HepG2 (cell line): ENCODE data around the gene CPNE5. TPM values are rescaled to one million over a fixed set of nuclear protein-coding genes. Genes with fewer than 3 reads are reported as not detected.

Experiments
- AGO2 ChIP-seq: fragments of 200-400 bp; formaldehyde crosslinking; optimal IDR thresholded peaks from 2 replicates; pipeline ENCODE3; 2017; ENCODE audit warnings: mild to moderate bottlenecking, low read depth, low read length, moderate library complexity
- ARHGAP35 ChIP-seq: sonication (generic); formaldehyde crosslinking; IDR thresholded peaks from 2 replicates; pipeline ENCODE4 v1.9.0; 2022; ENCODE audit warnings: mild to moderate bottlenecking, inconsistent platforms, moderate library complexity, missing genetic modification reagents, borderline replicate concordance
- ATF1 ChIP-seq: IDR thresholded peaks from 2 replicates; pipeline ENCODE4 v1.6.1; 2016; ENCODE audit warnings: mild to moderate bottlenecking, control low read depth
- CBX1 ChIP-seq: IDR thresholded peaks from one replicate; pipeline ENCODE4 v1.6.1; 2016; ENCODE audit warnings: antibody characterized with exemption, low read depth
- CBX2 ChIP-seq, 2 experiments: fragments of 200-600 bp in 1 of 2; sonication (generic); formaldehyde crosslinking in 1 of 2; IDR thresholded peaks; 2 replicates each; pipeline versions ENCODE4 v1.7.0 to v1.8.1; 2018 to 2022; ENCODE audit warnings: low read depth in 2 of 2, low read length in 1 of 2, mild to moderate bottlenecking in 1 of 2, missing genetic modification reagents in 1 of 2
- HOXA9 ChIP-seq: sonication (generic); formaldehyde crosslinking; IDR thresholded peaks from 2 replicates; pipeline ENCODE4 v1.8.1; 2022; ENCODE audit warnings: missing genetic modification reagents, mild to moderate bottlenecking, moderate library complexity, borderline replicate concordance
- JUN ChIP-seq: sonication (generic); formaldehyde crosslinking; IDR thresholded peaks from 2 replicates; pipeline ENCODE4 v1.4.0; 2020; ENCODE audit warnings: mild to moderate bottlenecking, missing genetic modification reagents
- KAT7 ChIP-seq: IDR thresholded peaks from 2 replicates; pipeline ENCODE4 v1.6.1; 2018; ENCODE audit warnings: borderline replicate concordance, missing compliant biosample characterization
- KLF6 ChIP-seq: IDR thresholded peaks from 2 replicates; pipeline ENCODE4 v1.8.0; 2016; ENCODE audit warnings: missing biosample characterization, missing genetic modification reagents
- MTA3 ChIP-seq: sonication (generic); formaldehyde crosslinking; IDR thresholded peaks from 2 replicates; pipeline ENCODE4 v1.4.0; 2020; ENCODE audit warnings: missing genetic modification reagents
- NRL ChIP-seq: sonication (generic); formaldehyde crosslinking; IDR thresholded peaks from 2 replicates; pipeline ENCODE4 v1.5.0; 2020; ENCODE audit warnings: missing genetic modification reagents, mild to moderate bottlenecking, moderate library complexity, borderline replicate concordance
- PAX8 ChIP-seq: sonication (generic); formaldehyde crosslinking; IDR thresholded peaks from 2 replicates; pipeline ENCODE4 v1.8.0; 2022; ENCODE audit warnings: mild to moderate bottlenecking, missing genetic modification reagents, borderline replicate concordance
- SIN3B ChIP-seq: fragments of 150-350 bp; IDR thresholded peaks from 2 replicates; pipeline ENCODE4 v1.6.1; 2014; ENCODE audit warnings: low read length
- TARDBP ChIP-seq: sonication (generic); formaldehyde crosslinking; IDR thresholded peaks from 2 replicates; pipeline ENCODE4 v1.8.0; 2022; ENCODE audit warnings: mild to moderate bottlenecking, missing genetic modification reagents
- TCF12 ChIP-seq, 2 experiments: fragments of 450-650 bp in 1 of 2; sonication (generic) in 1 of 2; formaldehyde crosslinking in 1 of 2; IDR thresholded peaks; 2 replicates each; pipeline versions ENCODE4 v1.6.1 to v1.8.0; 2017 to 2022; ENCODE audit warnings: antibody characterized with exemption in 1 of 2, mild to moderate bottlenecking in 1 of 2, missing genetic modification reagents in 1 of 2, moderate library complexity in 1 of 2
- TRIM24 ChIP-seq: sonication (generic); formaldehyde crosslinking; IDR thresholded peaks from 2 replicates; pipeline ENCODE4 v1.8.0; 2022; ENCODE audit warnings: mild to moderate bottlenecking, missing genetic modification reagents
- ZFP36 ChIP-seq: fragments of 150-350 bp; IDR thresholded peaks from 2 replicates; pipeline ENCODE4 v1.6.1; 2018; ENCODE audit warnings: borderline replicate concordance, low read length, low read depth; ENCODE audit not compliant: partially characterized antibody
- ZNF230 ChIP-seq: sonication (generic); formaldehyde crosslinking; IDR thresholded peaks from 2 replicates; pipeline ENCODE4 v1.4.0; 2020; ENCODE audit warnings: mild to moderate bottlenecking, missing genetic modification reagents
- ZNF30 ChIP-seq: sonication (generic); formaldehyde crosslinking; IDR thresholded peaks from 2 replicates; pipeline ENCODE4 v1.5.0; 2020; ENCODE audit warnings: mild to moderate bottlenecking, missing genetic modification reagents
- ZNF33B ChIP-seq: sonication (generic); formaldehyde crosslinking; IDR thresholded peaks from 2 replicates; pipeline ENCODE4 v1.5.1; 2020; ENCODE audit warnings: mild to moderate bottlenecking, missing genetic modification reagents
- ZNF543 ChIP-seq: sonication (generic); formaldehyde crosslinking; IDR thresholded peaks from 2 replicates; pipeline ENCODE4 v1.4.0; 2020; ENCODE audit warnings: mild to moderate bottlenecking, missing genetic modification reagents
- ZNF792 ChIP-seq: IDR thresholded peaks from 2 replicates; pipeline ENCODE4 v1.6.1; 2016
- polyA plus RNA-seq, 8 experiments: library from polyadenylated mRNA; depleted of rRNA in 3 of 8; stranded (reverse) in 7 of 8; unstranded in 1 of 8; fragments of >200 nt; fragmentation: Illumina TruSeq in 4 of 8; extraction: Trizol in 4 of 8; gene quantifications; 2 replicates each; pipeline versions ENCODE4 v1.2.1 to v1.2.3, GENCODE V29; 2011 to 2016; ENCODE audit warnings: low read depth in 4 of 8, missing spikeins in 1 of 8, mixed read lengths in 1 of 8; ENCODE audit not compliant: insufficient read depth in 1 of 8
- total RNA-seq, 5 experiments: library from RNA; depleted of rRNA; stranded (reverse); fragments of >200 nt; fragmentation: Illumina TruSeq; extraction: Trizol; gene quantifications; 2 replicates each; pipeline ENCODE4 v1.2.3, GENCODE V29; 2016; ENCODE audit warnings: low read depth in 1 of 5
- TF ChIP-seq, protein P1 (sequence below): IDR thresholded peaks from 2 replicates; pipeline ENCODE4 v1.6.1; 2018; ENCODE audit warnings: missing genetic modification reagents, mild to moderate bottlenecking, missing compliant biosample characterization
- TF ChIP-seq, protein P2 (sequence below): sonication (generic); formaldehyde crosslinking; IDR thresholded peaks from 2 replicates; pipeline ENCODE4 v1.4.0; 2020; ENCODE audit warnings: mild to moderate bottlenecking, missing genetic modification reagents
- TF ChIP-seq, protein P3 (sequence below): sonication (generic); formaldehyde crosslinking; IDR thresholded peaks from 2 replicates; pipeline ENCODE4 v1.5.0; 2020; ENCODE audit warnings: mild to moderate bottlenecking, missing genetic modification reagents
- TF ChIP-seq, protein P4 (sequence below): sonication (generic); formaldehyde crosslinking; IDR thresholded peaks from 2 replicates; pipeline ENCODE4 v1.8.1; 2023; ENCODE audit warnings: mild to moderate bottlenecking, inconsistent platforms, moderate library complexity, missing genetic modification reagents, borderline replicate concordance
- TF ChIP-seq, protein P5 (sequence below): sonication (generic); formaldehyde crosslinking; IDR thresholded peaks from 2 replicates; pipeline ENCODE4 v1.4.0; 2020; ENCODE audit warnings: missing genetic modification reagents

Gene CPNE5
- total and polyA plus RNA-seq, 2 of the 13 experiments (the other 11 are each of a cell fraction or from before 2014, with no cell fraction given): 0.16 TPM; not detected in 1

DNA sequence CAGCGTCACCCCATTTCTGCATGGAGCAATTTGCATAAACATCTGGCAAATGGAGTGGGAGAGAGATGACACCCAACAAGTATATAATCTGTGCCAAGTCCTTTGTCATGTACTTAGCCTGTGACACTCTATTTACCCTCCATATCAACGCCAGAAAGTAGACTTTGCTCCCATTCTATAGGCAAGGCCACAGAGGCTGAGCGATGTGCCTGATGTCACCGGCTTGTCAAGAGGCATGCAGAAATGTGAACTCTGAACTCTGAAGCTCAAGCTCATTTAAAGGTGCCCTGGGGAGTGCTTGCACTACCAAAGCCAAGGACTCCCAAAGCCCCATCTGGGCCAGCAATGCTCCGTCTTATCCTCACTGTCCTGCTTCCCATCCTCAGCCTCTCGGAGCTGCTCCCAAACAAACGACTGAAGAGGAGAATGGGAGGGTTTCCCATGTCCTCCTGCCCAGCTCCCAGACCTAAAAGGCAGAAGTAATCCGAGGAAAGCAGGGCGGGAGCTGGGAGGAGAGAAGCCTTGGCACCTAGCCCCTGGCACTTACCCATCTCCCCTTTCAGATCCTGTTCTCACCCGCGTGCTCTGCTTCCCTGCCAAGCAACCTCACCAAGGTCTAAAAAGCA is 9.2 kb downstream of the CPNE5 start (continued):
- TF ChIP-seq, protein P1, sequence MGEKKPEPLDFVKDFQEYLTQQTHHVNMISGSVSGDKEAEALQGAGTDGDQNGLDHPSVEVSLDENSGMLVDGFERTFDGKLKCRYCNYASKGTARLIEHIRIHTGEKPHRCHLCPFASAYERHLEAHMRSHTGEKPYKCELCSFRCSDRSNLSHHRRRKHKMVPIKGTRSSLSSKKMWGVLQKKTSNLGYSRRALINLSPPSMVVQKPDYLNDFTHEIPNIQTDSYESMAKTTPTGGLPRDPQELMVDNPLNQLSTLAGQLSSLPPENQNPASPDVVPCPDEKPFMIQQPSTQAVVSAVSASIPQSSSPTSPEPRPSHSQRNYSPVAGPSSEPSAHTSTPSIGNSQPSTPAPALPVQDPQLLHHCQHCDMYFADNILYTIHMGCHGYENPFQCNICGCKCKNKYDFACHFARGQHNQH (CRISPR knock-in tag): peak; percentile 72; the same call in 1 of the 2 replicates
- TF ChIP-seq ATF1 (CRISPR knock-in tag): peak; percentile 47; the same call in 1 of the 2 replicates
- no peak for TF ChIP-seq SIN3B
- TF ChIP-seq ZNF33B (CRISPR knock-in tag): no peak; the same call in 1 of the 2 replicates
- TF ChIP-seq CBX1: peak; percentile 83
- TF ChIP-seq AGO2: no peak
- TF ChIP-seq PAX8 (CRISPR knock-in tag): no peak
- TF ChIP-seq, protein P2, sequence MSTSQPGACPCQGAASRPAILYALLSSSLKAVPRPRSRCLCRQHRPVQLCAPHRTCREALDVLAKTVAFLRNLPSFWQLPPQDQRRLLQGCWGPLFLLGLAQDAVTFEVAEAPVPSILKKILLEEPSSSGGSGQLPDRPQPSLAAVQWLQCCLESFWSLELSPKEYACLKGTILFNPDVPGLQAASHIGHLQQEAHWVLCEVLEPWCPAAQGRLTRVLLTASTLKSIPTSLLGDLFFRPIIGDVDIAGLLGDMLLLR: no peak
- no peak for TF ChIP-seq NRL (CRISPR knock-in tag)
- TF ChIP-seq, protein P3, sequence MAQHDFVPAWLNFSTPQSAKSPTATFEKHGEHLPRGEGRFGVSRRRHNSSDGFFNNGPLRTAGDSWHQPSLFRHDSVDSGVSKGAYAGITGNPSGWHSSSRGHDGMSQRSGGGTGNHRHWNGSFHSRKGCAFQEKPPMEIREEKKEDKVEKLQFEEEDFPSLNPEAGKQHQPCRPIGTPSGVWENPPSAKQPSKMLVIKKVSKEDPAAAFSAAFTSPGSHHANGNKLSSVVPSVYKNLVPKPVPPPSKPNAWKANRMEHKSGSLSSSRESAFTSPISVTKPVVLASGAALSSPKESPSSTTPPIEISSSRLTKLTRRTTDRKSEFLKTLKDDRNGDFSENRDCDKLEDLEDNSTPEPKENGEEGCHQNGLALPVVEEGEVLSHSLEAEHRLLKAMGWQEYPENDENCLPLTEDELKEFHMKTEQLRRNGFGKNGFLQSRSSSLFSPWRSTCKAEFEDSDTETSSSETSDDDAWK (CRISPR knock-in tag): no peak
- TF ChIP-seq ZNF30 (CRISPR knock-in tag): no peak
- TF ChIP-seq, protein P4, sequence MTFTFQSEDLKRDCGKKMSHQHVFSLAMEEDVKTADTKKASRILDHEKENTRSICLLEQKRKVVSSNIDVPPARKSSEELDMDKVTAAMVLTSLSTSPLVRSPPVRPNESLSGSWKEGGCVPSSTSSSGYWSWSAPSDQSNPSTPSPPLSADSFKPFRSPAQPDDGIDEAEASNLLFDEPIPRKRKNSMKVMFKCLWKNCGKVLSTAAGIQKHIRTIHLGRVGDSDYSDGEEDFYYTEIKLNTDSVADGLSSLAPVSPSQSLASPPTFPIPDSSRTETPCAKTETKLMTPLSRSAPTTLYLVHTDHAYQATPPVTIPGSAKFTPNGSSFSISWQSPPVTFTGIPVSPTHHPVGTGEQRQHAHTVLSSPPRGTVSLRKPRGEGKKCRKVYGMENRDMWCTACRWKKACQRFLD (CRISPR knock-in tag): no peak
- no peak for TF ChIP-seq TCF12 (IDR thresholded peaks at IDR 0.05)
- no peak; the same call in 1 of the 2 replicates for TF ChIP-seq TCF12 (CRISPR knock-in tag; IDR thresholded peaks at IDR 0.05)
- no peak for TF ChIP-seq ZFP36
- TF ChIP-seq ARHGAP35 (CRISPR knock-in tag): no peak
- TF ChIP-seq CBX2 (IDR thresholded peaks at IDR 0.05; ENCODE audit: low read depth, low read length): no peak
- TF ChIP-seq CBX2 (CRISPR knock-in tag; IDR thresholded peaks at IDR 0.05; ENCODE audit: low read depth): no peak
- no peak for TF ChIP-seq MTA3 (CRISPR knock-in tag)
- no peak for TF ChIP-seq TRIM24 (CRISPR knock-in tag)
- TF ChIP-seq ZNF543 (CRISPR knock-in tag): peak; percentile 42; the same call in 1 of the 2 replicates
- TF ChIP-seq ZNF230 (CRISPR knock-in tag): no peak
- TF ChIP-seq JUN (CRISPR knock-in tag): peak; percentile 82
- TF ChIP-seq, protein P5, sequence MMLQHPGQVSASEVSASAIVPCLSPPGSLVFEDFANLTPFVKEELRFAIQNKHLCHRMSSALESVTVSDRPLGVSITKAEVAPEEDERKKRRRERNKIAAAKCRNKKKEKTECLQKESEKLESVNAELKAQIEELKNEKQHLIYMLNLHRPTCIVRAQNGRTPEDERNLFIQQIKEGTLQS (CRISPR knock-in tag): peak; percentile 86
- peak; percentile 77; the same call in 1 of the 2 replicates for TF ChIP-seq ZNF792 (CRISPR knock-in tag)
- no peak for TF ChIP-seq KAT7 (CRISPR knock-in tag)
- TF ChIP-seq TARDBP (CRISPR knock-in tag): peak; percentile 96
- TF ChIP-seq KLF6: no peak
- no peak for TF ChIP-seq HOXA9
